IPS-NIHi11 (cell line): ENCODE data around the gene MACROH2A2.

ENCODE experiments used
- DNase-seq: peaks from one replicate; pipeline ENCODE4 v3.0.0; 2012; ENCODE audit warnings: mixed read lengths, low spot score

MACROH2A2 gene

GRCh38 chr10:70130878-70131559 lies 78.4 kb downstream of the MACROH2A2 start:
- no peak for DNase-seq

- DNase-seq, result no peak
Observed at GRCh38 chr10:70131560-70131937, 78.9 kb downstream of the MACROH2A2 start.

GRCh38 chr10:70132098-70133029 lies 79.7 kb downstream of the MACROH2A2 start, which contains the start of gene AIFM2:
Gene AIFM2, minus strand, starts transcription at chr10:70132825. Its CDS starts 8,741 bp downstream, at chr10:70124084.
- DNase-seq, result peak; percentile 91

- DNase-seq, result no peak
Observed at GRCh38 chr10:70135046-70135445, 82.4 kb downstream of the MACROH2A2 start.

- no peak for DNase-seq
Observed at GRCh38 chr10:70135684-70136083, 83.0 kb downstream of the MACROH2A2 start.

GRCh38 chr10:70137135-70137534 lies 84.5 kb downstream of the MACROH2A2 start:
- no peak for DNase-seq

GRCh38 chr10:70137927-70138883 lies 85.6 kb downstream of the MACROH2A2 start:
- no peak for DNase-seq

GRCh38 chr10:70139151-70139996 lies 86.7 kb downstream of the MACROH2A2 start:
- no peak for DNase-seq

- no peak for DNase-seq
Observed at GRCh38 chr10:70139997-70140250, 87.3 kb downstream of the MACROH2A2 start.

GRCh38 chr10:70140297-70140696 lies 87.7 kb downstream of the MACROH2A2 start:
- DNase-seq, result no peak

- no peak for DNase-seq
Observed at GRCh38 chr10:70142555-70142954, 89.9 kb downstream of the MACROH2A2 start.

GRCh38 chr10:70144372-70145110 lies 91.9 kb downstream of the MACROH2A2 start:
- DNase-seq, result no peak

- no peak for DNase-seq
Observed at GRCh38 chr10:70145166-70145665, 92.6 kb downstream of the MACROH2A2 start.

GRCh38 chr10:70145666-70146488 lies 93.2 kb downstream of the MACROH2A2 start:
- peak; percentile 78 for DNase-seq

GRCh38 chr10:70146489-70147258 lies 94.0 kb downstream of the MACROH2A2 start, which contains the start of gene TYSND1:
Gene TYSND1, minus strand, starts transcription at chr10:70146700. Its CDS starts 114 bp downstream, at chr10:70146586.
- peak; percentile 99 for DNase-seq

GRCh38 chr10:70147259-70147625 lies 94.6 kb downstream of the MACROH2A2 start:
- DNase-seq, result no peak

GRCh38 chr10:70148516-70148915 lies 95.9 kb downstream of the MACROH2A2 start:
- no peak for DNase-seq

GRCh38 chr10:70155255-70155838 lies 102.7 kb downstream of the MACROH2A2 start:
- DNase-seq, result no peak
